GM12864 (cell line): ENCODE data around the gene DIP2C.
"Not testable (repeated sequence)": the region's sequence is repeated elsewhere in the genome, so short reads cannot be mapped to it uniquely, and the experiment has no call there.

Experiments used
- DNase-seq: peaks from one replicate; pipeline ENCODE4 v3.0.0-alpha.2; 2011; ENCODE audit warnings: low read depth
- H3K4me3 ChIP-seq: 2 replicates; pipeline ENCODE4 v1.5.1; 2011; ENCODE audit warnings: mild to moderate bottlenecking, low read depth, low read length, control low read depth
- CTCF ChIP-seq: IDR thresholded peaks from 2 replicates; pipeline ENCODE4 v1.5.1; 2011; ENCODE audit warnings: low read depth, mild to moderate bottlenecking, moderate library complexity, low read length, control low read depth, inconsistent platforms; ENCODE audit errors: missing control alignments

DIP2C gene

GRCh38 chr10:683448-684071 is 5.9 kb downstream of the DIP2C start:
- H3K4me3 ChIP-seq, result no peak overlapping the region
- DNase-seq, result no peak
- no peak for TF ChIP-seq CTCF

DNA sequence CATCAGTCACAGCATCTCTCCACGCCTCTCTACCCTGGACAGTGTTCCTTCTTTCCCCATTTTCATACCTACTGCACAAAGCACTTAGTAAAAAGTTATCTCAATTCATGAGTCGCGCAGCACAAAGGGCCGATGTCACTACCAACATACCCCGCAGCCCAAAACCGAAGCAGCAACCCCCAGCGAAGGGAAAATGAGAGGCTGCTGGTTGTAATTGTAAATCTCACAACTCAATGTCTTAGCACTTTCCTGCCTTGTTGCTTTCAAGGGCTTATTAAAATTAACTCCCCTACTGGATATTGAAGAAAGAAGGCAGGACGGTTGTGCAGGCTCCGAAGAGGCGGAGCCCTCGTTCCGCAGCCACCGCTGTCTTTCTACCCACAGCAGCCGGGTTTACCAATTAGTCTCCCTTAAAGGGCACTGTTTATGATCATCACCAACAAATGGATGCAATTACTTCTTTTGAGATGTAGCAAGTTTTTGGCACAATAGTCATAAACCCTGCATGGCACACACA is 6.5 kb downstream of the DIP2C start:
- no peak for TF ChIP-seq CTCF

DNA sequence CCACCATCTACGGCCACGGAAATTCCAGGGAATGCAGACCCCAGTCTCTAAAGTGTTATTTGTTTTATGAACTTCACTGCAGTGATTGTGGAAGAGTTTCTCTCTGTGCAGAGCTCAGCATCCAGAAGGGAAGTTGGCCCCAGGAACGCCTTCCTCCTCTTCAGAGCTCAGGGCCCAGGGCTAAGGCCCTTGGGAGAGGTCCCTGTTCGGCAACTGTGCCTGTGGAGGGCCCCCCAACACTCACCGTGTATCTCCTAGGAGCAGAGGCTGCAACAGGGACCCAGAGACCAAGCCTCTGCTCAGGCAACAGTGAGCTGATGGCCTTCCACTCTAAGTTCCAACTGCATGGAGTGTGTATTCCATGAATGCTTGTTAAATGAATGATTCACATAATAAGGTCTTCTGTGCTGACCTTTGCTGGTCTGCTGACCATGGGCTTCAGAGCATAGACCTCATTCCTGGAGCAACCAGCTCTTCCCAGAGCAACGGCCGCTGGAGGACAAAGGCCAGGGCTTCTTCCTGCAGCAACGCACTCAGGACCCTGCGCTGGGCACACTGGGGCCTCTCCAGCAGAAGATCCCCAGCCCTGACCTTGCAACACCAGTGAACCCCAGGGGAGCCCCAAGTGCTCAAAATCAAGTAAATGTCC is 7.7 kb downstream of the DIP2C start:
- no peak for DNase-seq
- H3K4me3 ChIP-seq, result no peak overlapping the region
- TF ChIP-seq CTCF, result no peak

More for the DNA sequence above, 6.5 kb downstream of the DIP2C start:
- H3K4me3 ChIP-seq, result no peak overlapping the region
- DNase-seq, result no peak

GRCh38 chr10:680745-681144 is 8.7 kb downstream of the DIP2C start:
- TF ChIP-seq CTCF, result no peak
- no peak for DNase-seq
- no peak overlapping the region for H3K4me3 ChIP-seq

- DNase-seq, result no peak
- no peak overlapping the region for H3K4me3 ChIP-seq
- TF ChIP-seq CTCF, result no peak
These were observed 9.3 kb downstream of the DIP2C start for GRCh38 chr10:680146-680545.

DNA sequence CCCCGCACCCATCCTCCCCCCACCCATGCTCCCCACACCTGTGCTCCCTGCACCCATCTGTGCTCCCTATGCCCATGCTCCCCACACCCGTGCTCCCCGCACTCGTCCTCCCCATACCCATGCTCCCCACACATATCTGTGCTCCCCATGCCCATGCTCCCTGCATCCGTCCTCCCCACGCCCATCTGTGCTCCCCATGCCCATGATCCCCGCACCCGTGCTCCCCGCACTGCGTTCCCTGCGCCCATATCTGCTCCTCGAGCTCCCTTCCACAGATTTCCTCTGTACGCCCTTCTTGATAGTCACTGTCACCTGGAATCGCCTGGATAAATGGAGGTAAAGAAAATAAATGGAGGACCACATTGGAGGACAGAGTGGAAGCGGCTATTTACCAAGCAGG is 9.9 kb downstream of the DIP2C start:
- no peak overlapping the region for H3K4me3 ChIP-seq
- no peak for TF ChIP-seq CTCF

DNA sequence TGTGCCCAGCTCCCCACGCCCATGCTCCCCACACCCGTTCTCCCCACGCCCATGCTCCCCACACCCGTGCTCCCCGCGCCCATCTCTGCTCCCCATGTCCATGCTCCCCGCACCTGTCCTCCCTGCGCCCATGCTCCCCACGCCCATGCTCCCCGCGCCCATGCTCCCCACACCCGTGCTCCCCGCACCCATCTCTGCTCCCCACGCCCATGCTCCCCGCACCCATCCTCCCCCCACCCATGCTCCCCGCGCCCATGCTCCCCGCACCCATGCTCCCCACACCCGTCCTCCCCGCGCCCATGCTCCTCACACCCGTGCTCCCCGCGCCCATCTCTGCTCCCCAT is 10.8 kb downstream of the DIP2C start:
- not testable (repeated sequence) for DNase-seq, H3K4me3 ChIP-seq

More for the DNA sequence above, 9.9 kb downstream of the DIP2C start:
- no peak for DNase-seq
